Midbrain (tissue), 1 donor: ENCODE results near the gene OR6B2.
"Not testable (repeated sequence)": the region's sequence is repeated elsewhere in the genome, so short reads cannot be mapped to it uniquely, and the experiment has no call there.

ENCODE experiments used
- DNase-seq: peaks from one replicate; lab custom pipeline; 2025; lab: John Stamatoyannopoulos, UW

OR6B2 gene

GRCh38 chr2:240030379-240031094 lies at the start of gene OR6B2:
OR6B2 (minus strand) TSS chr2:240030429; CDS start chr2:240030429, 0 bp downstream.
- no peak for DNase-seq

- no peak for DNase-seq
Observed at GRCh38 chr2:240078631-240079030, 48.4 kb upstream of the OR6B2 start.

DNA sequence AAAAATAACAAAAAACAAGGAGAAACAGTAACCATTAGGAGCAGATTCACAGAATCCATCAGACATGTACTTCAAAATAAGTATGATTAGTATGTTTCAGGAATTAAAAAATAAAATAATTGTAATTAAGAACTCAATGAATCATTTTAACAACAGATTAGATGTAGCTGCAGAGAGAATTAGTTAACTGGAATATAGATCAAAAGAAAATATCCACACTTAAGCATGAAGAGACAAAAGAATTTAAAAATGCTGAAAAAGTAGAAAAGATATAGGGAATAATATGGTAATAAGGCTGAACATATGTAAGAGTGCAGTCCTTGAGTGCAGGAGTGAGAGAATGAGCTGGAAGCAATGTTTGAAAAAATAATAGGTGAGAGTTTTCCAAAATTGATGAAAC lies 47.2 kb upstream of the OR6B2 start:
- DNase-seq, result no peak

DNA sequence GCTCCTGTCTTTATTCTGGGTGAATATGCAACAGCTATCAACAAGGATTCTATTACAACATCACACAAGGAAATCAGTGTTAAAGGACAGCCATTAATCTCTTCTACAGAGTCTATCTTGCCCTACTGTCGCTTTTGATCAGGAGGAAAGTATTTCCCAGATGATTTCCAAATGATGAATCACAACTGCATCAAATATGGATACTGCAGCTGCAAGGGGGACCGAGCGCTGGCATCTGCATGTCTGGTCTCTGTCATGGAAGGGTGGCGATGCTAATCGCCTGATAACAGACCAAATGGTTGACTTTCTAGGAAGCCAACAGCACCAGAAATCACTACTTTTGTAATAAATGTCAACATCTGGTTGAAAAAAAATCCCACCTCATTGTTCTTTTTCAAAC lies 44.3 kb upstream of the OR6B2 start:
- DNase-seq, result no peak

DNA sequence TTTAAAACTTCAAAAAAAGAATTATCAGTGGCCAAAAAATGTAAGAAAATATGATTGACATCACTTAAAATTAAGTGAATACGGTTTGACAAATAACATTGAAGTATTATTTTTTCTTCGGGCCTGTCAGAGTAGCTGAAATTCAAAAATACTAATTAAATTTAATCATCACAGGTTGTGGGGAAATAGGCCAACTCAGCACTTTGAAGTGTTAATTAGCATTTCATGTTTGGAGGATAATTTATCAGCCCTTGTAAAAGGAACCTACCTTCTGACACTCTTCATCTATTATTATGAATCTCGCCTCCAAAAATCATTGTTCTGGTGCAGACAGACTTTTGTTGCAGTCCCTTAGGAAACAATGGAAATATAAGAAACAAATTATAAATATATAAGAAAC lies 40.7 kb upstream of the OR6B2 start:
- no peak for DNase-seq

DNA sequence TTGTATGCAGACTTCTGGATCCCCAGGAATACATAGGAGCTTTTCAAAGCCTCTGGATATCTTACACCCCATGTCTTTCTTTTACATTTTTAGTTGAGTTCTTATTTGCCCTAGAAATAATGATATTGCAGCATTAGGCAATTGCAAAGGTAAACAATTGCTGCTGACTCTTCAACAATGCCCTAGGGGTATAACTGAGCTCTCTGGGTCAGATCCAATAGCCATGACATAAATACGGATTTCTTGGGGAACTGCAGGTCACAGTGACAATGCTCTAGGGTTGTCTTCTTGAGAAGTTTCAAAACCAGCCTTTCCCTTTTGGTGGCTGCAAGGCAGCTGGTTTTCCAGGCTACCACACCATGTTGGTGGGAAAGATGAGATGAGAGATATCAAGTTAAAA lies 39.6 kb upstream of the OR6B2 start:
- DNase-seq, result no peak

DNA sequence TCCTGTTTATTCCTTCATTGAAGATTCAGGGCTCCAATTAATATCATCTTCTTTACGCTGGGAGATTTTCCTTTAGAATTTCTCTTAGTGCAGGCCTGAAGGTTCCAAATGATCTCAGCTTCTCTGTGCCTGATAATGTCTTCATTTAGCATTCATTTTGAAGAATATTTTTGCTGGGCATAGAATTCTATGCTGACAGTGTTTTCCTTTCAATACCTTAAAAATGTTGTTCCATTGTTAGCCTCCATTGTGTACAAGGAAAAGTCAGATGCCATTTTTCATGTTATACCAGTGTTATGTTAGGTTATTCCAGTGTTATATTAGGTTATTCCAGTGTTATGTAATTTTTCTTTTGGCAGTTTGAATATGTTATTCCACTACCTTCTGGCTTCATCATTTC lies 38.0 kb upstream of the OR6B2 start:
- DNase-seq, result no peak

- DNase-seq, result no peak
Observed at GRCh38 chr2:240066489-240066888, 36.3 kb upstream of the OR6B2 start.

DNA sequence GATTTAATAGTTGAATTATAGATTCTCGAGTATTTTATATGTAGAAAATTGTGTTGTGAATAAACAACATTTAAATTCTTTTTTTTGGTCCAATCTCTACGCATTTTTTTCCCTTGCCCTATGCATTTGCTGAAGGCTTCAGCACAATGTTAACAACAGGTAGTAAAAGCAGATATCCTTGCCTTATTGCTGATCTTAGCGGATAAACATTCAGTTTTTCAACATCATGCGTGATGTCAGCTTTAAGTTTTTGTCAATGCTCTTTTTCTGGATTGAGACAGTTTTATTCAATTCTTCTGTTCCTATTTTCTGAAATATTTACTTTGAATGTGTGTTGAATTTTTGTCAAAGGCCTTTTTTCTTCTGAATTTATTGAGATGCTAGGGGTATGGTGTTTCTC lies 34.7 kb upstream of the OR6B2 start:
- no peak for DNase-seq

GRCh38 chr2:240060977-240061591 lies 30.9 kb upstream of the OR6B2 start:
- peak; percentile 80 for DNase-seq

GRCh38 chr2:240056678-240057077 lies 26.4 kb upstream of the OR6B2 start:
- DNase-seq, result no peak

DNA sequence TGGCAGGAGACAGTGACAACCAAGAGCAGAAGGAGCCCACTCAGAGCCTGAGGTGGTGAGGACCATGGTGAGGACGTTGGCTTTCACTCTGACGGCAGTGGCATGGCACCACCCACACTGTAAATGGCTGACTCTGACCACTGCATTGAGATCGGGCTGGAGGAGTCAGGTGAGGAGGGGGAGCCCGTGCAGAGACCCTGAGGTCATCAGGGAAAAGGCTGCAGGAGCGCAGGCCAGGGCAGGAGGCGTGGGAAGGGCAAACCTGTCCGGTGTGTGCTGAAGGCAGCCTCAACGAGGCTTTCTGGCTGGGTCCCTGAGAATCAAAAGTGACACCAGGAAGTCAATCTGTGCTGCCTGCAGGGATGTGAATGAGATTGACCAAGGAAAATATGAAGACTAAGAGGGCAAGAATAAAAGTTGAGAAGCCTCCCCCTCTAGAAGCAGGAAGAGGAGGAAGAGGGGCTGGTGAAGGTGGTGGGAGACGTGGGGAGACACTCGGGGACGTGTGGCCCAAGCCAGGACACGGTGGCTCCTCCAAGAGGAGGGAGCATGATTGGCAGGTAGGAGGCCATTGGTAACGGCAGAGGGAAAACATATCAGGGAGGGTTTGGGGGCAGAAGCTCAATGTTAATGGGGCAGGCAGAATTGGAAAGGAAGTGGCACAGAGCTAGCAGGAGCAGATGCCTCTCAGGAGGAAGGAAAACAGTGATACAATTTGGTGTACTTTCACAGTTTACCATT lies 25.1 kb upstream of the OR6B2 start:
- DNase-seq, result no peak

GRCh38 chr2:240053173-240054155 lies 23.2 kb upstream of the OR6B2 start, which contains the start of gene OR6B3:
OR6B3 (minus strand) TSS chr2:240053521.
- no peak for DNase-seq

DNA sequence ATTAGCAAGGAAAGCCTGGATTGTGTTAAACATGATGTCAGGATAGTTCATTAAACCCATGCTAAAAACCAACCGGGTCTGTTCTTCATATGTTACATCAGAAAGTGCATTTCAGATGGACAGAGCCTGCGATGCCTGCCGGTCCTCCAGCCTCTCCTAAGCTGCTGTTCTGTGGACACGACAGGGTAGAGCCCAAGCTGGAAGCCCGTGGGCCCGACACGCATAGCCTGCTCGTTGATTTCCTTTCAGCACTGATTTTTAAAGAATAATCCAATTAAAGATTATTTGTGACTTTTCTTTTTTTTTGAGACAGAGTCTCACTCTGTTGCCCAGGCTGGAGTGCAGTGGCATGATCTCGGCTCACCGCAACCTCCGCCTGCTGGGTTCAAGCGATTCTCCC lies 22.3 kb upstream of the OR6B2 start:
- no peak for DNase-seq

- peak; percentile 67 for DNase-seq
Observed at GRCh38 chr2:240051697-240052096, 21.5 kb upstream of the OR6B2 start.

DNA sequence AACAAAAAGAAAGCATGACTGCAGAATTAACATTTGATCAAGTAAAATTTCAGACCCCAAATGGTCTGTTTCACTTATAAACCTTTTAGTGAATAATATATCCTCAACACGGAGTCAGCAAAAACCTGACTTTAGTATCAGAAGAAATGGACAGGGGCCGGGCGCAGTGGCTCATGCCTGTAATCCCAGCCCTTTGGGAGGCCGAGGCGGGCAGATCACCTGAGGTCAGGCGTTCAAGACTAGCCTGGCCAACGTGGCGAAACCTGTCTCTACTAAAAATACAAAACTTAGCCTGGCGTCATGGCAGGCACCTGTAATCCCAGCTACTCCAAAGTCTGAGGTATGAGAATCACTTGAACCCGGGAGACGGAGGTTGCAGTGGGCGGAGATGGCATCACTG lies 20.0 kb upstream of the OR6B2 start:
- DNase-seq, result no peak

- no peak for DNase-seq
Observed at GRCh38 chr2:240048237-240048636, 18.0 kb upstream of the OR6B2 start.

- no peak for DNase-seq
Observed at GRCh38 chr2:240045098-240045497, 14.9 kb upstream of the OR6B2 start.

GRCh38 chr2:240044096-240044495 lies 13.9 kb upstream of the OR6B2 start:
- DNase-seq, result not testable (repeated sequence)

DNA sequence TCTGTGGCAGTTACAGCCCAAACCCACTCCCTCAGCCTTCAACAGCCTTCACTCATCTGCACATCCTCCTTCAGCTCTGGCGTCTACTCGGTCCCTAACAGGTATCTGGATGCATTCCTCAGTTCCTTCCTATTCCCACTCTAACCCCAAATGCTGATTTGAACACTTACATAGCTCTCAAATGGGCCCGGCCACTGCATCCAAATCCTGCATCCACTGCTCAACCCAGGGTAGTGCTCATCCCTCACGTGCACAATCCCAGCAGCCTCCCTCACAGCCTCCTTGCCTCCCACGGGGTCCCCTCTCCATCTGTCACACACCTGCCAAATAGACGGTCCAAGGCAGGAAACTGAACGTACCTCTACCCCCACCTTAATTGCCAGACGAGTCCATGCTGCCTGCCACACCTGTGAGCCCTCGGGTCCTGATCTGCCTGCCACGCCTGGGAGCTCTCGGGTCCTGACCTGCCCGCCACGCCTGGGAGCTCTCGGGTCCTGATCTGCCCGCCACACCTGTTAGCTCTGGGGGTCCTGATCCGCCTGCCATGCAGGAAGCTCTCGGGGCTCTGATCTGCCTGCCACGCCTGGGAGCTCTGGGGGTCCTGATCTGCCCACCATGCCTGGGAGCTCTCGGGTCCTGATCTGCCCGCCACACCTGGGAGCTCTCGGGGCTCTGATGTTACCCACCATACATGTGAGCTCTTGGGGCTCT lies 13.2 kb upstream of the OR6B2 start:
- DNase-seq, result no peak

- no peak for DNase-seq
Observed at GRCh38 chr2:240042740-240043139, 12.5 kb upstream of the OR6B2 start.
